Measurements from ENCODE around the gene NCLN. TPM values are rescaled to one million over a fixed set of nuclear protein-coding genes. Genes with fewer than 3 reads are reported as not detected.

NCLN gene
- total RNA-seq, 1 donor from 2014 or later: 12.2 TPM

DNA sequence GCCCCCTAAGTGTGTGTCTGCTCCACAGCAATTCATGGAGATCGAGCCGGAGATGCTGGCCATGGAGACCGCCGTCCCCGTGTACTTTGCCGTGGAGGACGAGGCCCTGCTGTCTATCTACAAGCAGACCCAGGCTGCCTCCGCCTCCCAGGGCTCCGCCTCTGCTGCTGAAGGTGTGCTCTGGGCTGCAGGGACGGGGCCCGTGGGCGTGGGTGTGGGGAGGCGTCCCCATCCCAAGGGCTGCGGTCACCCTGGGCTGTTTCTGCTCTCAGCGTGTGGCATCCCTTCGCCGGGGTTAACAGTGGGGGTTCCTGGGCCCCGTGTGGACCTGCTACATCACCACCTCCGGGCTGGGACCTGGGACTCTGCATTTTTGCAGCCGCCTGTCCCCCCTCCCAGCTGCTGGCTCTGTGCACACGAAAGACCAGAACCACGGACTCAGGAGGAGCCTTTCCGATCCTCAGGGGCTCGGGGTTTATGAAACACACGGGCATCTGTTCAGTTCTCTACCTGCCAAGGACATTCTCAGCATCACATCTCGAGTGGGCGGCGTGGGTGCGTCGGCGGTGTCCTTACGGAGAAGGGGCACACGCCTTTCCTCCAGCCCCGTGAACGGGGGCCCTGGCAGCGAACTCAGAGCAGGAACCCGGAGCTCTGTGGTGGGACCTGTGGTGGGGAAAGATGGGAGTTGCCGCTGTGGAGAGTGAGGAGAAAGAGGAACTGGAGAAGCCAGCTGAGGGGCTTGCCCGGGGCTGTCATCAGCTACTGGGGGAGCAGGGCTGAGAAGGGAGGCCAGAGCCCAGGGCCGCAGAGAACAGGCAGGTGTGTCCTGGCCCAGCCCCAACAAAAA, 7.8 kb downstream of the NCLN start:
- H3K4me2 ChIP-seq: no peak overlapping the region
- no peak overlapping the region for H3K4me3 ChIP-seq
- no peak overlapping the region for H3K27ac ChIP-seq
- H3K4me3 Mint-ChIP-seq: no peak overlapping the region
- H2AFZ ChIP-seq (replicated peaks): no peak overlapping the region
- no peak overlapping the region for H3K27ac Mint-ChIP-seq
- no peaks in the 10 kb centered on the region for H3K9me3 Mint-ChIP-seq
- DNase-seq (ENCODE audit: low spot score): no peak
- H4K20me1 ChIP-seq (ENCODE audit: low read depth): peaks cover 30% of the 10 kb centered on the region
- no peak overlapping the region for H3K9ac ChIP-seq
- H3K36me3 ChIP-seq: no peaks in the 10 kb centered on the region
- no peaks in the 10 kb centered on the region for H3F3A ChIP-seq (ENCODE audit: low read depth)
- no peaks in the 10 kb centered on the region for H3K27me3 ChIP-seq
- H3K36me3 Mint-ChIP-seq: peaks cover 5% of the 10 kb centered on the region
- no peaks in the 10 kb centered on the region for H3K4me1 ChIP-seq
- no peaks in the 10 kb centered on the region for H3K9me3 ChIP-seq (ENCODE audit: low read depth)
- no peaks in the 10 kb centered on the region for H3K27me3 Mint-ChIP-seq (ENCODE audit: insufficient read depth, low read depth)
- H3K79me2 ChIP-seq (ENCODE audit: low read depth): peaks cover 30% of the 10 kb centered on the region
- H3K4me1 Mint-ChIP-seq: no peaks in the 10 kb centered on the region
- TF ChIP-seq EZH2phosphoT487 (IDR thresholded peaks at IDR 0.05): no peak
- no peak for TF ChIP-seq EZH2 (IDR thresholded peaks at IDR 0.05)
- TF ChIP-seq, protein P1, sequence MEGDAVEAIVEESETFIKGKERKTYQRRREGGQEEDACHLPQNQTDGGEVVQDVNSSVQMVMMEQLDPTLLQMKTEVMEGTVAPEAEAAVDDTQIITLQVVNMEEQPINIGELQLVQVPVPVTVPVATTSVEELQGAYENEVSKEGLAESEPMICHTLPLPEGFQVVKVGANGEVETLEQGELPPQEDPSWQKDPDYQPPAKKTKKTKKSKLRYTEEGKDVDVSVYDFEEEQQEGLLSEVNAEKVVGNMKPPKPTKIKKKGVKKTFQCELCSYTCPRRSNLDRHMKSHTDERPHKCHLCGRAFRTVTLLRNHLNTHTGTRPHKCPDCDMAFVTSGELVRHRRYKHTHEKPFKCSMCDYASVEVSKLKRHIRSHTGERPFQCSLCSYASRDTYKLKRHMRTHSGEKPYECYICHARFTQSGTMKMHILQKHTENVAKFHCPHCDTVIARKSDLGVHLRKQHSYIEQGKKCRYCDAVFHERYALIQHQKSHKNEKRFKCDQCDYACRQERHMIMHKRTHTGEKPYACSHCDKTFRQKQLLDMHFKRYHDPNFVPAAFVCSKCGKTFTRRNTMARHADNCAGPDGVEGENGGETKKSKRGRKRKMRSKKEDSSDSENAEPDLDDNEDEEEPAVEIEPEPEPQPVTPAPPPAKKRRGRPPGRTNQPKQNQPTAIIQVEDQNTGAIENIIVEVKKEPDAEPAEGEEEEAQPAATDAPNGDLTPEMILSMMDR (IDR thresholded peaks at IDR 0.05): no peak

DNA sequence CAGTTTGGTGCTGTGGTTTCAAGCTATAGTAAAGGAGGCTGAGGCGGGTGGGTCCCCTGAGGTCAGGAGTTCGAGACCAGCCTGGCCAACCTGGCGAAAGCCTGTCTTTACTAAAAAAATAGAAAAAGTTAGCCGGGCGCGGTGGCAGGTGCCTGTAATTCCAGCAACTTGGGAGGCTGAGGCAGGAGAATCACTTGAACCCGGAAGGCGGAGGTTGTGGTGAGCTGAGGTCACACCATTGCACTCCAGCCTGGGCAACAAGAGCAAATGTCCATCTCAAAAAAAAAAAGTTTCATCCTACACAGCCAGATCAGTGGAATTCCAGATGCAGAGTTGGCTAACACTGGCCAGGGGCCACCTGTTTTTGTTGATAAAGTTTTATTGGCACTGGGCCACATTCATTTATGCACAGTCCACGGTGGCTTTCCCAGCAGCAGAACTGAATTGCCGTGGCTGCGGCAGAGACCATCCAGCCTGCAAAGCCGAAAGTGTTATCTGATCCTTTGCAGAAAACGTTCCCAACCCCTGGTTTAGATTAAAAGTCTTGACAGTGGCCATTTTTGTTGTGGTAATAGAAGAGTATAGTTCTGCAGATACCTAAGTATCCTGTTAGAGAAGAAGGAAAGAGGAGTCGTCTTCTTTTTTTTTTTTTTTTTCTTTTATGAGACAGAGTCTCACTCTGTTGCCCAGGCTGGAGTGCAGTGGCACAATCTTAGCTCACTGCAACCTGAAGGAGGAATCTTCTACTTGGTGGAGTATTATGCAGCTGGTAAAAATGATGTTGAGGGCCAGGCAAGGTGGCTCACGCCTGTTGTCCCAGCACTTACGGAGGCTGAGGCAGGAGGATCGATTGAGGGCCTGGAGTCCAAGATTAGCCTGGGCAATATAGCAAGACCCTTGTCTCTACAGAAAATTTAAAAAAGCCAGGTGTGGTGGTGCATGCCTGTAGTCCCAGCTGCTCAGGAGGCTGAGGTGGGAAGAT, 8.7 kb downstream of the NCLN start:
- Mint-ChIP-seq H3K4me3 (no peak overlapping the region), H3K9me3 (no peaks in the 10 kb centered on the region), H3K4me1 (no peaks in the 10 kb centered on the region), H3K36me3 (peaks cover 5% of the 10 kb centered on the region), H3K27me3 (ENCODE audit: insufficient read depth, low read depth) (no peaks in the 10 kb centered on the region), H3K27ac (no peak overlapping the region)
- Histone ChIP-seq H3K4me3 (no peak overlapping the region), H4K20me1 (ENCODE audit: low read depth) (peaks cover 23% of the 10 kb centered on the region), H3K4me2 (no peak overlapping the region), H2AFZ (replicated peaks) (no peak overlapping the region), H3K27me3 (no peaks in the 10 kb centered on the region), H3K27ac (no peak overlapping the region), H3F3A (ENCODE audit: low read depth) (no peaks in the 10 kb centered on the region), H3K79me2 (ENCODE audit: low read depth) (peaks cover 21% of the 10 kb centered on the region), H3K36me3 (no peaks in the 10 kb centered on the region), H3K9ac (no peak overlapping the region), H3K4me1 (no peaks in the 10 kb centered on the region), H3K9me3 (ENCODE audit: low read depth) (no peaks in the 10 kb centered on the region)
- TF ChIP-seq EZH2 (IDR thresholded peaks at IDR 0.05) (no peak), EZH2phosphoT487 (IDR thresholded peaks at IDR 0.05) (no peak)
- TF ChIP-seq, protein P1 (IDR thresholded peaks at IDR 0.05): no peak
- no peak for DNase-seq (ENCODE audit: low spot score)

DNA sequence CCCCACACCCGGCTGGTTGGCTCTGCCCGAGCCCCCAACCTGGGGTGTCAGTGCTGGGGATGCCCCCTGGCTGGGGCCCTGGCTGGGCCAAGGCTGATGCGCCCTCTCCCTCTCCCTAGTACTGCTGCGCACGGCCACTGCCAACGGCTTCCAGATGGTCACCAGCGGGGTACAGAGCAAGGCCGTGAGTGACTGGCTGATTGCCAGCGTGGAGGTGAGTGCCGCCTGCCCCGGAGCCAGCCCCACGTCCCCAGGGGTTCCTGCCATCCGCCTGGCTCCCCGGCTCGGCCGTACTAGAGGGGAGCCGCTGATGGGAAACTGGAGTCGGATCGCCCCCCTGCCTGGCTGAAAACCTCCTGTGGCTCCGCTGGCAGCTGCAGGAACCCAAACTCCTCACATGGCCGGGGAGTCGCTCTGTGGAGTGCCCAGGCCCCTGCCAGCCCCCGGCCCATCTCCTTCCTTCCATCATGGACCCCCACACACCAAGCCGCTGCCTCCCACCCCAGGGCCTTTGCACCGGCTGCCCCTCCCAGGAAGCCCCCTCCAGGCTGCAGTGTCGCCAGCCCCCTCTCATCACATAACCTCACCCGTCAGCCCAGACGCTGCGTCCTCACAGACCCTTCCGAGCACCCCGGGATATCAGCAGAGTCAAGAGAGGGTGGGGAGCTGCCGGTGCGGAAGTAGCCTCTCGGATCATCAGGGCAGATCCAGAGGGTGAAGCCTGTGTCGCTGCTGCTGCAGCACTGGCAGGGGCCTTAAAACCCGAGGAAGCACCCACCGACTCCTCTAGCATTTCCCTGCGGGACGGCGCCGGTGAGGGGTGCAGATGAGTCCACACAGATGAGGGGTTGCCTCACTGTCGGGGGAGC, 10.6 kb downstream of the NCLN start:
- H3K27me3 ChIP-seq: no peaks in the 10 kb centered on the region
- no peaks in the 10 kb centered on the region for H3K4me1 Mint-ChIP-seq
- H3K9me3 Mint-ChIP-seq: no peaks in the 10 kb centered on the region
- no peaks in the 10 kb centered on the region for H3K9me3 ChIP-seq (ENCODE audit: low read depth)
- H3K36me3 ChIP-seq: no peaks in the 10 kb centered on the region
- DNase-seq (ENCODE audit: low spot score): no peak
- H3K4me1 ChIP-seq: no peaks in the 10 kb centered on the region
- H4K20me1 ChIP-seq (ENCODE audit: low read depth): peaks cover 13% of the 10 kb centered on the region
- H3F3A ChIP-seq (ENCODE audit: low read depth): no peaks in the 10 kb centered on the region
- H3K79me2 ChIP-seq (ENCODE audit: low read depth): peaks cover 8% of the 10 kb centered on the region
- H3K4me3 Mint-ChIP-seq: no peak overlapping the region
- no peak overlapping the region for H3K9ac ChIP-seq
- no peaks in the 10 kb centered on the region for H3K27me3 Mint-ChIP-seq (ENCODE audit: insufficient read depth, low read depth)
- H3K4me2 ChIP-seq: no peak overlapping the region
- no peak overlapping the region for H3K27ac ChIP-seq
- no peak overlapping the region for H3K4me3 ChIP-seq
- no peak overlapping the region for H3K27ac Mint-ChIP-seq
- peaks cover 5% of the 10 kb centered on the region for H3K36me3 Mint-ChIP-seq
- TF ChIP-seq EZH2phosphoT487 (IDR thresholded peaks at IDR 0.05): no peak
- TF ChIP-seq EZH2 (IDR thresholded peaks at IDR 0.05): no peak
- TF ChIP-seq, protein P1 (IDR thresholded peaks at IDR 0.05): no peak
- no peak overlapping the region for H2AFZ ChIP-seq (replicated peaks)

All from neural progenitor cell (in vitro differentiated cells).